Measurements from ENCODE around the gene PXMP4. TPM values are rescaled to one million over a fixed set of nuclear protein-coding genes. Genes with fewer than 3 reads are reported as not detected.

The PXMP4 gene
- polyA plus RNA-seq, 2 of the 4 experiments (the other 2 are of a cell fraction): 4.5 to 6.6 TPM

DNA sequence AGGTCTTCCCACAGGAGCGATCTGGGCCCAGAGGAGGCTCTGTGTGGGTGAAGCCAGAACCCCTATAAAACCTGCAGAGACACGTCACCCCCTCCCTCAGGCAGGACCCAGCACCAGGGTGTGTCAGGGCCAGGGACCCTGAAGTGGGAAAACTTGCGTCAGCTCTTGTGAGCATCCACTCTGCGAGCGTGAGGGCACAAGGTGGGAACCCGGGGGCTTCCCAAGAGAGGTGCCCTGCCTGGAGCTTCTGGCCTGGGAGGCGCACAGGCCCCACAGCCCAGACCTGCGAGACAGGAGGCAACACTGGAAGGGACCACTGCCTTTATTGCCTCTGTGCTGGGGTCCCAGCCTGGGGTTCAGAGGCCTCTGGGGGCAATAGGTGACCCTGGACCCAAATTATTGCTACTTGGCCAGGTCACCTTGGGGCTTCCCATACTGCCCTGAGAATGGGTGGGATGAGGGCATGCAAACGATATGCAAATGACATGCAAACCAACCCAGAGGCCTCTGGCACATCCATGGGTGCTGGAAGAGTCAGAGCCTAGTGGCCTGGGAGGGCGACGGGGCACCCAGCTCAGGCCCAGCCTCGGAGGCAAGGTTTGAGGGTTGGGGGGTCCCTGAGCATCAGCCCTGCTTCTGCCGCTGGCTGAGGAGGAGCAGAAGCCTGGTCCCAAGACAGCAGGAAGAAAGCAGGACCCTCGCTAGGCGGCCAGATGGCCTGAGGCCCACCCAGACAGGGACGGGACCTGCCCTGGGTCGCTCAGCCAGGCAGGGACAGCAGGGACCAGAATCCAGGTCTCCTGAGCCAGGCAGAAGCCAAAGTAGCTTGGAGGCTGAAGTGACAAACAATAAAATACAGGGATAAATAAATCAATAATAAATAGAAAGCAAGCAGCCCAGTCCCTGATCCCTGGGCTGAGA, 63.1 kb downstream of the PXMP4 start:
- Histone ChIP-seq H3K4me3 (no peak overlapping the region), H3K9me3 (no peaks in the 10 kb centered on the region), H3K4me2 (no peak overlapping the region), H3K27ac (no peak overlapping the region), H3K4me1 (peaks cover 4% of the 10 kb centered on the region; the same call in 1 of the 3 replicates)
- WGBS (ENCODE audit: missing lambda C conversion rate): 94% methylated on average over 17 of the region's 17 CpGs
- no peak for TF ChIP-seq FOXS1 (CRISPR knock-in tag; IDR thresholded peaks at IDR 0.05)
- TF ChIP-seq POLR2A (IDR thresholded peaks at IDR 0.05; ENCODE audit: low read length): no peak
- TF ChIP-seq MAFK (IDR thresholded peaks at IDR 0.05; ENCODE audit: partially characterized antibody): no peak
- TF ChIP-seq, protein P1, sequence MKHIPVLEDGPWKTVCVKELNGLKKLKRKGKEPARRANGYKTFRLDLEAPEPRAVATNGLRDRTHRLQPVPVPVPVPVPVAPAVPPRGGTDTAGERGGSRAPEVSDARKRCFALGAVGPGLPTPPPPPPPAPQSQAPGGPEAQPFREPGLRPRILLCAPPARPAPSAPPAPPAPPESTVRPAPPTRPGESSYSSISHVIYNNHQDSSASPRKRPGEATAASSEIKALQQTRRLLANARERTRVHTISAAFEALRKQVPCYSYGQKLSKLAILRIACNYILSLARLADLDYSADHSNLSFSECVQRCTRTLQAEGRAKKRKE (CRISPR knock-in tag; IDR thresholded peaks at IDR 0.05; ENCODE audit: low read depth): no peak
- no peak for TF ChIP-seq RNF2 (IDR thresholded peaks at IDR 0.05; ENCODE audit: borderline replicate concordance, low read depth)
- TF ChIP-seq BHLHE40 (IDR thresholded peaks at IDR 0.05; ENCODE audit: low read depth, low read length): no peak
- TF ChIP-seq RAD21 (conservative IDR thresholded peaks at IDR 0.05 in 1 of 2, IDR thresholded peaks at IDR 0.05 in 1 of 2): no peak
- TF ChIP-seq CEBPB (IDR thresholded peaks at IDR 0.05): no peak
- no peak for TF ChIP-seq KDM1A (IDR thresholded peaks at IDR 0.05; ENCODE audit: low read depth)
- TF ChIP-seq TP53 (CRISPR knock-in tag; IDR thresholded peaks at IDR 0.05): no peak
- TF ChIP-seq REST (IDR thresholded peaks at IDR 0.05): no peak
- TF ChIP-seq HOXB5 (CRISPR knock-in tag; IDR thresholded peaks at IDR 0.05): no peak
- TF ChIP-seq CHD2 (IDR thresholded peaks at IDR 0.05; ENCODE audit: low read length, partially characterized antibody): no peak
- no peak for TF ChIP-seq EHMT2 (IDR thresholded peaks at IDR 0.05; ENCODE audit: low read depth)
- no peak for TF ChIP-seq SMC3 (IDR thresholded peaks at IDR 0.05)
- no peak for TF ChIP-seq MYC (IDR thresholded peaks at IDR 0.05; ENCODE audit: borderline replicate concordance, low read length)
- TF ChIP-seq SREBF2 (IDR thresholded peaks at IDR 0.05): no peak
- TF ChIP-seq, protein P2, sequence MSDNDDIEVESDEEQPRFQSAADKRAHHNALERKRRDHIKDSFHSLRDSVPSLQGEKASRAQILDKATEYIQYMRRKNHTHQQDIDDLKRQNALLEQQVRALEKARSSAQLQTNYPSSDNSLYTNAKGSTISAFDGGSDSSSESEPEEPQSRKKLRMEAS (IDR thresholded peaks at IDR 0.05): no peak
- TF ChIP-seq FOSB (CRISPR knock-in tag; IDR thresholded peaks at IDR 0.05): no peak
- no peak for TF ChIP-seq CTCF (IDR thresholded peaks at IDR 0.05)
- ChIA-PET POLR2A (no interaction called here), CTCF (interaction anchor here (0.9 to 2.5 kb wide), 2 partner anchors 11 to 160 kb away, joined by 4 to 9 read pairs; no protein-coding TSS in a partner anchor)
- FAIRE-seq (no peak), DNase-seq (ENCODE audit: low read depth in 1 of 2, low spot score in 1 of 2) (no peak), ATAC-seq (no peak)

All from A549 (cell line).